Spleen (tissue), 11 donors: ENCODE results near the gene CFP. TPM values are rescaled to one million over a fixed set of nuclear protein-coding genes. Genes with fewer than 3 reads are reported as not detected.

Experiments
- DNase-seq: peaks from one replicate; pipeline ENCODE4 v3.0.0-alpha.2; 2020
- H3K27ac ChIP-seq, 8 donors: fragments of 200-600 bp; sonication (generic) in 7 of 8; 1 replicate in 4 of 8; 2 replicates in 4 of 8; pipeline versions ENCODE4 v1.5.0 to v1.8.0; 2016 to 2021; ENCODE audit warnings: inconsistent platforms in 4 of 8, mild to moderate bottlenecking in 4 of 8, moderate library complexity in 1 of 8
- H3K27me3 ChIP-seq, 7 donors: fragments of 200-600 bp; sonication (generic) in 6 of 7; replicated peaks in 1 of 7; 1 replicate in 4 of 7; 2 replicates in 3 of 7; pipeline versions ENCODE4 v1.5.0 to v1.8.0; 2016 to 2021; ENCODE audit warnings: inconsistent platforms in 3 of 7, mild to moderate bottlenecking in 1 of 7
- H3K36me3 ChIP-seq, 6 donors: fragments of 200-600 bp; sonication (generic) in 5 of 6; 1 replicate in 4 of 6; 2 replicates in 2 of 6; pipeline versions ENCODE4 v1.5.0 to v1.8.0; 2016 to 2021; ENCODE audit warnings: inconsistent platforms in 2 of 6
- H3K4me1 ChIP-seq, 6 donors: fragments of 200-600 bp; sonication (generic) in 5 of 6; 1 replicate in 3 of 6; 2 replicates in 3 of 6; pipeline versions ENCODE4 v1.5.0 to v1.8.0; 2016 to 2021; ENCODE audit warnings: inconsistent platforms in 3 of 6
- H3K4me3 ChIP-seq, 8 donors: fragments of 200-600 bp; sonication (generic) in 7 of 8; 1 replicate in 4 of 8; 2 replicates in 4 of 8; pipeline versions ENCODE4 v1.5.0 to v1.8.0; 2016 to 2021; ENCODE audit warnings: inconsistent platforms in 4 of 8, mild to moderate bottlenecking in 4 of 8, moderate library complexity in 2 of 8
- H3K9me3 ChIP-seq, 8 donors: fragments of 200-600 bp; sonication (generic) in 7 of 8; 1 replicate in 4 of 8; 2 replicates in 4 of 8; pipeline versions ENCODE4 v1.5.0 to v1.8.0; 2016 to 2021; ENCODE audit warnings: inconsistent platforms in 4 of 8
- POLR2A ChIP-seq, 3 donors: fragments of 450-650 bp; IDR thresholded peaks; one replicate each; pipeline ENCODE4 v1.5.1; 2017; ENCODE audit warnings: antibody characterized with exemption in 3 of 3, mild to moderate bottlenecking in 1 of 3
- POLR2AphosphoS5 ChIP-seq, 3 donors: sonication (generic); formaldehyde crosslinking; IDR thresholded peaks; one replicate each; pipeline ENCODE4 v1.5.1; 2017; ENCODE audit warnings: antibody characterized with exemption in 3 of 3
- WGBS, 5 donors: extraction: QIAGEN DNeasy Blood & Tissue Kit in 3 of 5; methylation state at CpG; one replicate each; pipeline versions ENCODE4 v1.1.5 to v1.1.7; 2013 to 2018; 5-methylcytosine and 5-hydroxymethylcytosine counted together
- intact Hi-C: fragments of 100-400 bp; cut with DNase I; formaldehyde crosslinking; loops from one replicate; pipeline ENCODE4 v1.15.0; 2023; ENCODE audit warnings: low total_unique reads
- polyA plus RNA-seq, 3 donors: library from polyadenylated mRNA; stranded (reverse); fragments of 200-250 nt; gene quantifications; one replicate each; pipeline ENCODE4 v1.2.1, GENCODE V29; 2013
- total RNA-seq, 7 donors: library from RNA; depleted of rRNA in 3 of 7; stranded (reverse); fragments of >200 nt in 3 of 7; fragmentation: NEBNext Ultra II Directional in 4 of 7; extraction: Animal tissue kit (Norgen Biotek cat#: 25700) in 4 of 7; gene quantifications; one replicate each; pipeline versions ENCODE4 v1.1.0 to v1.2.1, GENCODE V29; 2016 to 2021
- TF ChIP-seq, protein P1 (sequence below), 11 experiments: fragments of 200-600 bp in 7 of 11; fragments of 450-650 bp in 4 of 11; sonication (generic) in 4 of 11; IDR thresholded peaks in 8 of 11; conservative IDR thresholded peaks in 3 of 11; 1 replicate in 7 of 11; 2 replicates in 4 of 11; pipeline versions ENCODE4 v1.4.0 to v1.8.0; 2016 to 2021; ENCODE audit warnings: antibody characterized with exemption in 11 of 11, inconsistent platforms in 4 of 11, mild to moderate bottlenecking in 1 of 11
- donor health status: healthy with polysubstance abuse.
- donor health status: DM: no; HTN: no; CAD: no; lungs with moderate emphysema.
- donor health status: DM: no; HTN: no; CAD: no.
- donor health status: Bipolar disorder and iron deficiency.
- donor health status: healthy.
- donor health status: DM: no; HTN: no; CAD: no.
- donor health status: DM: yes; HTN: yes; CAD: no.

The CFP gene
- total and polyA plus RNA-seq, 10 donors = 25.3 to 180 (median 115) TPM

DNA sequence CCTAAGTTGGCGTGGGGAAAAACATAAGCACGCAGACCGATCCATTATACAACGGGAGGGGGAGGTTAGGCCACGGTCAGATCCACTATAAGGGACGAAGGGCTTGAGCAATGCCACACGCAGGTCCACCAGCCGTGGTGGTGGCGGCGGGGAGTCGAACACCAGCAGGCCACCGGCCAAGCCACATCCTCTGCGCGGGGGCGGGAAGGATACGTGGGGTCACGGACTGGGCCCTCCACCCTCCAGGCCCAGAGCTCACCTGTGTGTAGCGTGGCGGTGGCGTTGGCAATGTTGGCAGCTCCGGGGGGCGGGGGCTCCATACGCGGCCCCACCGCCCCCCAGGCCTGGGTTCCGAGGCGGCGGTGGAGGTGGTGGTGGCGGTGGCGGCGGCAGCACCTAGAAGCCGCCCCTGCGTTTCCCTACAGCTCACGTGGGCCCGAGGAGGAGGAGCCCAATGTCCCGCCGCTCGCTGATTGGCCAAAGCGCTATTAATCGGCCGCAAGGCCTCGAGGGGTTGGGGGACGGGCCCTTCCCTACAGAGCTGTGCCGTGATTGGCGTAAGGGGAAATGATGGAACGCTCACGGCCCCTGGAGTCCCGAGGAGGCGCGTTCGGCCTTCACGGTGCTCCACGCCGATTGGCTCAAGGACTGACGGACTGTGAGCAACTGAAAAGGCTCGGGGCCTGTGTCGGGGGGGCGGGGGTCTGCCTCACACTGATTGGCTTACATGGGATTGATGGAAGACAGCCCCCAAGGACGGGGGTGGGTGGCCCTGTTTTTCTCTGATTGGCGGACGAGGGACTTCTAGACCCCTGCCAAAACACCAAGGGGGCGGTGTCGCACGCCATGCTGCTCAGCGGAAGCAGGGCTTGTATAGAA is 20.7 kb upstream of the CFP start, which contains the start of gene ELK1:
TSS of gene ELK1 (minus strand) at position 400 of the 879 bp plus-strand sequence. CDS start 9,122 bp downstream, outside the sequence.
- intact Hi-C loops = no loop called here

DNA sequence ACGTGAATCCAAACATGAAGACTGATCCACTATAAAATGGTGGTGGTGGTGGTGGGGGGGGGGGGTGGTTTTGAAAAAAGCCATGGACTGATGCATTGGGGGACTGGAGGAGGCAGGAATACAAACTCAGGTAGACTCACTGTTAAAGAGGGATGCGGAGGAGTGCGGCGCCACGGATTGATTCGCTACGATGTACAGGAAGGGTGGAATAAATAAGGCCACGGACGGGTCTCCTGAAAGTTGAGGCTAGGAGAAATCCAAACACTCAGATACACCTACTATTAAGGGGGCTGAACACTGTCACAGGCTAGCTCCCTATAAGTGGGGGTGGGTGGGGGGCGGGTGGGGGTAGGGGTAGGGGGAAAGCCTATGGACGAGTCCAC is 20.0 kb upstream of the CFP start:
- peaks cover 0 to 33% (median 0%) of the 10 kb centered on the region in 6 donors for H3K36me3 ChIP-seq
- intact Hi-C loops = no loop called here
- H3K9me3 ChIP-seq = no peaks in the 10 kb centered on the region
- no peaks in the 10 kb centered on the region for H3K27me3 ChIP-seq
- WGBS, 5 donors = 0 to 44% (median 6%) methylated on average over 10 to 11 of the region's 11 CpGs
- H3K4me1 ChIP-seq = peaks cover 0 to 40% (median 23%) of the 10 kb centered on the region in 6 donors
- peak overlapping the region in 7 of 8 donors; percentile 49 to 81 (median 60) for H3K4me3 ChIP-seq
- peak overlapping the region in 6 of 8 donors; percentile 78 to 93 (median 91) for H3K27ac ChIP-seq
- DNase-seq = no peak
- TF ChIP-seq, protein P1, sequence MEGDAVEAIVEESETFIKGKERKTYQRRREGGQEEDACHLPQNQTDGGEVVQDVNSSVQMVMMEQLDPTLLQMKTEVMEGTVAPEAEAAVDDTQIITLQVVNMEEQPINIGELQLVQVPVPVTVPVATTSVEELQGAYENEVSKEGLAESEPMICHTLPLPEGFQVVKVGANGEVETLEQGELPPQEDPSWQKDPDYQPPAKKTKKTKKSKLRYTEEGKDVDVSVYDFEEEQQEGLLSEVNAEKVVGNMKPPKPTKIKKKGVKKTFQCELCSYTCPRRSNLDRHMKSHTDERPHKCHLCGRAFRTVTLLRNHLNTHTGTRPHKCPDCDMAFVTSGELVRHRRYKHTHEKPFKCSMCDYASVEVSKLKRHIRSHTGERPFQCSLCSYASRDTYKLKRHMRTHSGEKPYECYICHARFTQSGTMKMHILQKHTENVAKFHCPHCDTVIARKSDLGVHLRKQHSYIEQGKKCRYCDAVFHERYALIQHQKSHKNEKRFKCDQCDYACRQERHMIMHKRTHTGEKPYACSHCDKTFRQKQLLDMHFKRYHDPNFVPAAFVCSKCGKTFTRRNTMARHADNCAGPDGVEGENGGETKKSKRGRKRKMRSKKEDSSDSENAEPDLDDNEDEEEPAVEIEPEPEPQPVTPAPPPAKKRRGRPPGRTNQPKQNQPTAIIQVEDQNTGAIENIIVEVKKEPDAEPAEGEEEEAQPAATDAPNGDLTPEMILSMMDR (IDR thresholded peaks at IDR 0.05 in 8 of 11, conservative IDR thresholded peaks at IDR 0.05 in 3 of 11) = no peak
- no peak for TF ChIP-seq POLR2AphosphoS5 (IDR thresholded peaks at IDR 0.05)
- TF ChIP-seq POLR2A (IDR thresholded peaks at IDR 0.05) = no peak

More for the DNA sequence above, 20.7 kb upstream of the CFP start, which contains the start of gene ELK1:
- H3K27me3 ChIP-seq = no peaks in the 10 kb centered on the region
- DNase-seq = peak; percentile 96
- H3K9me3 ChIP-seq = no peaks in the 10 kb centered on the region
- H3K4me1 ChIP-seq = peaks cover 0 to 34% (median 21%) of the 10 kb centered on the region in 6 donors
- peak within 1 kb of the TSS; percentile 63 to 93 (median 87) for H3K27ac ChIP-seq
- WGBS, 5 donors = 0 to 47% (median 2%) methylated on average over 25 to 65 of the region's 65 CpGs
- peak within 1 kb of the TSS; percentile 31 to 81 (median 58) for H3K4me3 ChIP-seq
- peaks cover 0 to 40% (median under 1%) of the 10 kb centered on the region in 6 donors for H3K36me3 ChIP-seq
- TF ChIP-seq, protein P1 (IDR thresholded peaks at IDR 0.05 in 8 of 11, conservative IDR thresholded peaks at IDR 0.05 in 3 of 11) = peak in 3 of 11 experiments; percentile 13 to 41 (median 16)
- peak in 1 of 3 donors; percentile 14 for TF ChIP-seq POLR2A (IDR thresholded peaks at IDR 0.05)
- TF ChIP-seq POLR2AphosphoS5 (IDR thresholded peaks at IDR 0.05) = peak; percentile 65 to 88 (median 81)

DNA sequence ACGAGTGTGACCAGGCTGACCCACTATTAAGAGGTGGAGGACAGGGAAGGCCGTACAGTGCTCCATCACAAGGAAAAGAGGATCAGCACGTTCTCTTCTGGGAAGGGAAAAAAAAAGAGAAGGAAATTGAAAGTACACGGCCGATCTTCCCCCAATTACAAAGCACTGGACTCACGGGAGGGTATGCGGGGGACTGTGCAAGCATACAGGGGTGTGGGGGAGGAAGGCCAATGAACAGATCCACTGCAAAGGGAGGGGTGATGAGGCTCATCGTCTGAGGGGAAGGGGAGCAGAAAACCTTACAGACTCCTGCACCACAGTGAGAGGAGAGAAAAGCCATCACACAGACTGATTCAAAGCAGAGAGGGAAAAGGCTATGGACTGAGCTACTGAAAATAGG is 19.5 kb upstream of the CFP start:
- peak overlapping the region in 5 of 8 donors; percentile 55 to 81 (median 60) for H3K4me3 ChIP-seq
- no peaks in the 10 kb centered on the region for H3K27me3 ChIP-seq
- peaks cover 0 to 28% (median 0%) of the 10 kb centered on the region in 6 donors for H3K36me3 ChIP-seq
- intact Hi-C loops = no loop called here
- TF ChIP-seq POLR2AphosphoS5 (IDR thresholded peaks at IDR 0.05) (no peak), POLR2A (IDR thresholded peaks at IDR 0.05) (no peak)
- TF ChIP-seq, protein P1 (IDR thresholded peaks at IDR 0.05 in 8 of 11, conservative IDR thresholded peaks at IDR 0.05 in 3 of 11) = no peak
- DNase-seq = no peak
- no peaks in the 10 kb centered on the region for H3K9me3 ChIP-seq
- peak overlapping the region in 4 of 8 donors; percentile 90 to 93 (median 92) for H3K27ac ChIP-seq
- H3K4me1 ChIP-seq = peaks cover 0 to 45% (median 26%) of the 10 kb centered on the region in 6 donors
- WGBS, 5 donors = 9 to 53% (median 20%) methylated on average over 8 of the region's 8 CpGs

DNA sequence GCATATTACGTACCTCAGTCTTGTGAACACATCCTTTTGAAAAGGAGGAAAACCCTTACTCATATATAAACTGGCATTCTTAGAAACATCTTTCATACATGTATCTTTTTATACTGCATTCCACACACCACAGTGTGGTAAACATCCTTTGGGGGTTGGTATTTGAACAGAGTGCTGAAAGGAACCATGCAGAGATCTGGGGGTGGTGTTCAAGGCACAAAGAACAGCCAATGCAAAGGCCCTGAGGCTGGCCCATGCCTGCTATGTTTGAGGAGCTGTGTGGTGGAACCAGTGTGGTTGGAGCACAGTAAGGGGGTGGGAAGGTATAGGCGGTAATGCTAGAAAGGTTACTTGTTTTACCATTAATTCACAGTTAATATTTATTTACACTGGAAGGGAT is 18.6 kb upstream of the CFP start:
- intact Hi-C loops = no loop called here

More for the DNA sequence above, 18.6 kb upstream of the CFP start:
- H3K4me1 ChIP-seq = peaks cover 0 to 54% (median 27%) of the 10 kb centered on the region in 6 donors
- H3K27ac ChIP-seq = no peak overlapping the region
- DNase-seq = no peak
- TF ChIP-seq, protein P1 (IDR thresholded peaks at IDR 0.05 in 8 of 11, conservative IDR thresholded peaks at IDR 0.05 in 3 of 11) = no peak
- TF ChIP-seq POLR2A (IDR thresholded peaks at IDR 0.05) (no peak), POLR2AphosphoS5 (IDR thresholded peaks at IDR 0.05) (no peak)
- no peaks in the 10 kb centered on the region for H3K9me3 ChIP-seq
- no peaks in the 10 kb centered on the region for H3K27me3 ChIP-seq
- peak overlapping the region in 3 of 8 donors; percentile 1 to 81 (median 66) for H3K4me3 ChIP-seq
- H3K36me3 ChIP-seq = peaks cover 0 to 19% (median 0%) of the 10 kb centered on the region in 6 donors
- WGBS, 5 donors = 75 to 94% (median 77%) methylated on average over 2 of the region's 2 CpGs
